ENCODE data around the gene CENPW.

DNA sequence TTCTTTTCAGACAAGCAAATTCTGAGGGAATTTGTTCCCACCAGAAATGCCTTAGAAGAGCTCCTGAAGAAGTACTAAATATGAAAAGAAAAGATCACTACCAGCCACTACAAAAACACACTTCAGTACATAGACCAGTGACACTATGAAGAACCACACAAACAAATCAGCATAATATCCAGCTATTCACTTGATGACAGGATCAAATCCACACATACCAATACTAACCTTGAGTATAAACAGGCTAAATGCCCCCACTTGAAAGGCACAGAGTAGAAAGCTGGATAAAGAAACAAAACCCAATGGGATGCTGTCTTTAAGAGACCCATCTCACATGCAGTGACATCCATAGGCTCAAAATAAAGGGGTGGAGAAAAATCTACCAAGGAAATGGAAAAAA lies 43.3 kb downstream of the CENPW start:
- TF ChIP-seq CTCF (IDR thresholded peaks at IDR 0.05; ENCODE audit: insufficient read depth, low read length, poor library complexity, severe bottlenecking) (no peak), EZH2phosphoT487 (conservative IDR thresholded peaks at IDR 0.05; ENCODE audit: low read length) (no peak)

Data from SU-DHL-6 (cell line).